ENCODE data around the gene GALNT18. TPM values are rescaled to one million over a fixed set of nuclear protein-coding genes. Genes with fewer than 3 reads are reported as not detected.

Gene GALNT18
- polyA plus RNA-seq (2012; ENCODE audit: insufficient read depth, insufficient read length, low read depth) = not detected

DNA sequence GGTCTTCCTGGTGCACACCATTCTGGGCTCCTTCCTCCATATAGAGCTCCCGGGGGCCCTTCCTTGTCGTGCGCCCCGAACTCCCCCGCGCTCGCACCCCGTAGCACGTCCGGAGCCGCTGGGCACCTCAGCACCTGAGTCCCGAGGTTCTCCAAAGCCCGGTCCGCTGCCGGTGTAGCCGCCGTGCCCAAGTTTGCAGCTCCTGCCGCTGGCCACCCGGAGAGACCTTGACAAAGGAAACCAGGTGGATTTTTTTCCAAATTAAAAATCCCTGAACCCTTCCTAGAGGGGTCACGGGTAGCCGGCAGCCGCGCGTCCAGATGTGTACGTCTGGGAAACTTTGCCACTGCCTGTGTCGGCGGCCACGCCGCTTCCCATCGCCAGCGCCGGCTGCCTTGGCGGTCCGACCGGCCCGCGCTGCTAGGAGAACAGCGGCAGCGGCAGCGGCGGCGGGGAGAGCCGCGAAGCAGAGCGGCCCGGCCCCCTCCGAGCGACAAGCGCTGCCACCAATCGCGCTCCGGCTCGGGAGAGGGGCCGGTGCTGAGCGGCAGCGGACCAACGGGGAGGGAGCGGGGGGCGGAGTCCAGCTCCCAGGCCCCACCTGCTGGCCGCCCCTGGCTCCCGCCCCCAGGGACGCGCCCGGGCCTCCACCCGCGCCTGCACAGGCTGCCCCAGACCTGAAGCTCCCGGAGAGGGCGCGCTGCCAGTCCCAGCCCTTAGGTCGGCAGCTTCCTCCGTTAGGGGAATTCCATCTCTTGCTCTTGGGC, at the start of gene GALNT18:
Gene GALNT18, minus strand, starts transcription at position 433 of the 767 bp plus-strand sequence.
- no peaks in the 10 kb centered on the region for H3K9me3 ChIP-seq
- peak within 1 kb of the TSS; percentile 55 for H3K4me3 ChIP-seq (ENCODE audit: low read depth, low read length)
- DNase-seq = peak; percentile 89
- H3K36me3 ChIP-seq = no peaks in the 10 kb centered on the region
- TF ChIP-seq, protein P1, sequence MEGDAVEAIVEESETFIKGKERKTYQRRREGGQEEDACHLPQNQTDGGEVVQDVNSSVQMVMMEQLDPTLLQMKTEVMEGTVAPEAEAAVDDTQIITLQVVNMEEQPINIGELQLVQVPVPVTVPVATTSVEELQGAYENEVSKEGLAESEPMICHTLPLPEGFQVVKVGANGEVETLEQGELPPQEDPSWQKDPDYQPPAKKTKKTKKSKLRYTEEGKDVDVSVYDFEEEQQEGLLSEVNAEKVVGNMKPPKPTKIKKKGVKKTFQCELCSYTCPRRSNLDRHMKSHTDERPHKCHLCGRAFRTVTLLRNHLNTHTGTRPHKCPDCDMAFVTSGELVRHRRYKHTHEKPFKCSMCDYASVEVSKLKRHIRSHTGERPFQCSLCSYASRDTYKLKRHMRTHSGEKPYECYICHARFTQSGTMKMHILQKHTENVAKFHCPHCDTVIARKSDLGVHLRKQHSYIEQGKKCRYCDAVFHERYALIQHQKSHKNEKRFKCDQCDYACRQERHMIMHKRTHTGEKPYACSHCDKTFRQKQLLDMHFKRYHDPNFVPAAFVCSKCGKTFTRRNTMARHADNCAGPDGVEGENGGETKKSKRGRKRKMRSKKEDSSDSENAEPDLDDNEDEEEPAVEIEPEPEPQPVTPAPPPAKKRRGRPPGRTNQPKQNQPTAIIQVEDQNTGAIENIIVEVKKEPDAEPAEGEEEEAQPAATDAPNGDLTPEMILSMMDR (IDR thresholded peaks at IDR 0.05; ENCODE audit: low read depth, low read length) = 0 out of 2 replicates have a peak, but pooled peaks have one; percentile 20
- peaks cover 27% of the 10 kb centered on the region for H3K27me3 ChIP-seq
- H3K4me1 ChIP-seq = no peaks in the 10 kb centered on the region

DNA sequence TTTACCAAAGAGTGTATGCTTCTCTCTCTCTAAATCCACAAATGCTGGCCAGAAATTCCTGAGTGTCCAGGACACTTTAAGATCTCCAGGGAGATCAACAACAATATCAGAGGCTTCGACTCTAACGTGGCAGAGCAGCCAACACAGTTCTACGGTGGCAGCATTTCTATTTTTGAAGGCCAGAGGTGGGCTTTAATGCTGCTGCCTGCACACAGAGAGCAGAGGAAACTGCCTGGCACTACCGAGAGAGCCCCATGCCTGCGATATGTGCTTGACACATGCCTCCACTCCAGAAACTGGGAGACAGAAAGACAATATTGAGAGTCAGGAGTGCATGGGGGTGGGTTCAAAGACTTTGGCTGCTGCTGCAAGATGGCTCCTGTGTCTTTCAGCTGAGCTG, 48.8 kb upstream of the GALNT18 start:
- H3K9me3 ChIP-seq = no peaks in the 10 kb centered on the region
- DNase-seq = no peak
- H3K36me3 ChIP-seq = no peaks in the 10 kb centered on the region
- TF ChIP-seq, protein P1 (IDR thresholded peaks at IDR 0.05; ENCODE audit: low read depth, low read length) = no peak
- no peak overlapping the region for H3K4me3 ChIP-seq (ENCODE audit: low read depth, low read length)
- H3K4me1 ChIP-seq = no peaks in the 10 kb centered on the region
- H3K27me3 ChIP-seq = no peaks in the 10 kb centered on the region

DNA sequence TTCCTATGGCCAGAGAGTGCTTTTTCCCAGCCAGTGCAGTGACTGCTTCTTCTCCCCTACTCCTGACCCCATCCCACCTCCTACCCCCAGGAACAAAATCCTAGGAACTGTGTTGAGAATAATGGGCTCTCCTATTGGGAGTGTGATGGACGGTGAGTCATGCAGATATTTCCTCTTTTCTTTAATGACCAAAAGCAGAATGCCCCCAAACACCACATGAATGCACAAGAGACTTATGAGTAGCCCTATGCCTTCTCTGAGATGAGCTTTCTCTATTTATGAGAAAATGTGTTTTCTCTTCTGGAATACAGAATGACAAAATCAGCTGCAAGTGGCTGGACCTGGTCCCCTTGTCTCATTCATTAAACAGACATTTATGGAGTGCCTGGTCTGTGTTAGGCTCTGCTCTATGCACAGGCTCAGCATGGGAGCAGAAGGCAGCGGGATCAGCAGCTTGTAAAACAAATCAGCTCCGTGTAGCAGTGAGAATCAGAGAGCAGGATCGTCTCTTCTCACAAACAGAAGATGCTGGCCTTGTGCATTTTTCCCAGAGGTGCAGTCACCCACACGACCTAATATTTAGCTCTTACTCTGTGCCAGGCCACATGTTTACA, 47.5 kb upstream of the GALNT18 start:
- TF ChIP-seq, protein P1 (IDR thresholded peaks at IDR 0.05; ENCODE audit: low read depth, low read length) = no peak
- Histone ChIP-seq H3K27me3 (no peaks in the 10 kb centered on the region), H3K4me3 (ENCODE audit: low read depth, low read length) (no peak overlapping the region), H3K36me3 (no peaks in the 10 kb centered on the region), H3K4me1 (no peaks in the 10 kb centered on the region), H3K9me3 (no peaks in the 10 kb centered on the region)
- no peak for DNase-seq

DNA sequence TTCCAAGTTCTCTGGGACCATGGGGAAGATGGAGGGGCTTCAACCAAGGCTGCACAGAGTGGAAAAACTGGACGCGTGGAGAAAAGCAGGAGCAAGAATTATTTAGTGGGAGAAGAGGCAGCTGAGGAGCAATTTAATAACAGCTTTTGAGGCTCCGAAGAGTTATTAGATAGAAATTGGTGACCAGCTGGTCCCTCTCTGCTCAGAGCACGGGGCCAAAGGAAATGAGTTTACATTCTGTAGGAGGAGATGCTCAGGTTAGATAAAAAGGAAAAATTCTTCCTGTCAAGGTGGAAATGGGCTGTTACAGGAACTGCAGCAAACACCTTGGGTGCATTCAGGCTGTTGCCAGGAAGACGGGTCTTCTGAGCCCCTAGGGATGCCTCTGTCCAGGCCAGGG, 47.0 kb upstream of the GALNT18 start:
- TF ChIP-seq, protein P1 (IDR thresholded peaks at IDR 0.05; ENCODE audit: low read depth, low read length) = no peak
- no peak for DNase-seq
- no peak overlapping the region for H3K4me3 ChIP-seq (ENCODE audit: low read depth, low read length)
- no peaks in the 10 kb centered on the region for H3K9me3 ChIP-seq
- no peaks in the 10 kb centered on the region for H3K36me3 ChIP-seq
- H3K4me1 ChIP-seq = no peaks in the 10 kb centered on the region
- H3K27me3 ChIP-seq = no peaks in the 10 kb centered on the region

DNA sequence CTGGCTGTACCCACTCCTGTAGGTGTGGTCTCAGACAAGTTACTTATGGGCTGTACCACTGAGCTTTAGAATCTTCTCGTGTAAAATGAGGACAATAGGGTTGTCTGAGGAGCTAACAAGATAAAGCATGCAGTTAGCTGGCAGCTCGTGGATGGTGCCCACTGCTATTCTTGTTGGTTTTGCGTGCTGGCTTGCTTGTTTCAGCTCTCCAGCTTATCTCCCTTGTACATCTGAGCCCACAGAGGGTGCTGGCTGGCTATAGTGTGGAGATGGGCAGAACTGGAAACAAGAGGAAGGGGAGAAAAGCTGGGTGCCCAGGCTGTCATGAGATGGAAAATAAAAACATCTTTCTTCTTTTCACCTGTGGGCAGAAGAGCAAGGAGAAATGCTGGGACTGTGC, 46.5 kb upstream of the GALNT18 start:
- DNase-seq = no peak
- TF ChIP-seq, protein P1 (IDR thresholded peaks at IDR 0.05; ENCODE audit: low read depth, low read length) = no peak
- no peaks in the 10 kb centered on the region for H3K36me3 ChIP-seq
- H3K27me3 ChIP-seq = no peaks in the 10 kb centered on the region
- no peak overlapping the region for H3K4me3 ChIP-seq (ENCODE audit: low read depth, low read length)
- H3K4me1 ChIP-seq = no peaks in the 10 kb centered on the region
- H3K9me3 ChIP-seq = no peaks in the 10 kb centered on the region

DNA sequence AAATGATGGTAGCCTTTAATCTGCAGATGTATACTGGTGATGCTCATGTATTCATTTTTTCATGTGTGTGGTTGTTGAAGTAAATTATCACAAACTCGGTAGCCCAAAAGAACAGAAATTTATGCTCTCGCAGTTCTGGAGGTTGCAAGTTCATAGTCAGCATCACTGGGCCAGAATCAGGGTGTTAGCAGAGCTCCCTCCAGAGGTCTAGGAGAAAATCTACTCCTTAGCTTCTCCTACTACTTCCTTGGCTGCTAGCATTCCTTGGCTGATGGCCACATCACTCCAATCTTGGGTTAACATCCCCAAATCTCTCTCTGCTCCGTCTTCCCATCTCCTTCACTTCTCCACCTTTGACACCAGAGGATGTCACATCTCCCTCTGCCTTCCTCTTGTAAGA, 45.3 kb upstream of the GALNT18 start:
- H3K4me1 ChIP-seq = no peaks in the 10 kb centered on the region
- H3K4me3 ChIP-seq (ENCODE audit: low read depth, low read length) = no peak overlapping the region
- no peak for DNase-seq
- no peaks in the 10 kb centered on the region for H3K27me3 ChIP-seq
- TF ChIP-seq, protein P1 (IDR thresholded peaks at IDR 0.05; ENCODE audit: low read depth, low read length) = no peak; the same call in 1 of the 2 replicates
- H3K9me3 ChIP-seq = no peaks in the 10 kb centered on the region
- no peaks in the 10 kb centered on the region for H3K36me3 ChIP-seq
